HepG2 (cell line): ENCODE results near the gene TAF13. TPM values are rescaled to one million over a fixed set of nuclear protein-coding genes. Genes with fewer than 3 reads are reported as not detected.

Experiments used
- ETS1 ChIP-seq: sonication (generic); formaldehyde crosslinking; IDR thresholded peaks from 2 replicates; pipeline ENCODE4 v1.4.0; 2020; ENCODE audit warnings: missing genetic modification reagents
- HNRNPK ChIP-seq: fragments of 200-400 bp; formaldehyde crosslinking; IDR thresholded peaks from 2 replicates; pipeline ENCODE4 v1.6.1; 2018; ENCODE audit warnings: low read length, low read depth, moderate library complexity, mild to moderate bottlenecking; ENCODE audit not compliant: poor library complexity, severe bottlenecking
- LRRFIP1 ChIP-seq: sonication (generic); formaldehyde crosslinking; conservative IDR thresholded peaks from 2 replicates; pipeline ENCODE4 v1.4.0; 2020; ENCODE audit warnings: missing genetic modification reagents
- NCOA1 ChIP-seq: sonication (generic); formaldehyde crosslinking; IDR thresholded peaks from 2 replicates; pipeline ENCODE4 v1.9.0; 2021; ENCODE audit warnings: missing genetic modification reagents
- RBFOX2 ChIP-seq: fragments of 200-400 bp; formaldehyde crosslinking; IDR thresholded peaks from 2 replicates; pipeline ENCODE4 v1.6.1; 2017; ENCODE audit warnings: low read depth, mild to moderate bottlenecking, low read length
- RCOR2 ChIP-seq: IDR thresholded peaks from 2 replicates; pipeline ENCODE4 v1.6.1; 2016; ENCODE audit warnings: missing biosample characterization, missing genetic modification reagents
- SNAPC4 ChIP-seq: sonication (generic); formaldehyde crosslinking; IDR thresholded peaks from 2 replicates; pipeline ENCODE4 v1.4.0; 2020; ENCODE audit warnings: mild to moderate bottlenecking, missing genetic modification reagents
- TBL1XR1 ChIP-seq: fragments of 150-350 bp; IDR thresholded peaks from 2 replicates; pipeline ENCODE4 v1.6.1; 2014; ENCODE audit warnings: borderline replicate concordance, low read length; ENCODE audit not compliant: partially characterized antibody
- ZFP90 ChIP-seq: sonication (generic); formaldehyde crosslinking; IDR thresholded peaks from 2 replicates; pipeline ENCODE4 v1.8.0; 2022; ENCODE audit warnings: missing genetic modification reagents, mild to moderate bottlenecking, inconsistent platforms, borderline replicate concordance
- ZHX2 ChIP-seq, 2 experiments: sonication (generic) in 1 of 2; formaldehyde crosslinking in 1 of 2; IDR thresholded peaks; 2 replicates each; pipeline versions ENCODE4 v1.6.1 to v1.9.0; 2014 to 2022; ENCODE audit warnings: antibody characterized with exemption in 1 of 2, borderline replicate concordance in 1 of 2, inconsistent platforms in 1 of 2, low read depth in 1 of 2, missing genetic modification reagents in 1 of 2
- ZSCAN31 ChIP-seq: sonication (generic); formaldehyde crosslinking; IDR thresholded peaks from 2 replicates; pipeline ENCODE4 v1.5.0; 2020; ENCODE audit warnings: low read depth, mild to moderate bottlenecking, missing genetic modification reagents
- polyA plus RNA-seq, 8 experiments: library from polyadenylated mRNA; depleted of rRNA in 3 of 8; stranded (reverse) in 7 of 8; unstranded in 1 of 8; fragments of >200 nt; fragmentation: Illumina TruSeq in 4 of 8; extraction: Trizol in 4 of 8; gene quantifications; 2 replicates each; pipeline versions ENCODE4 v1.2.1 to v1.2.3, GENCODE V29; 2011 to 2016; ENCODE audit warnings: low read depth in 4 of 8, missing spikeins in 1 of 8, mixed read lengths in 1 of 8; ENCODE audit not compliant: insufficient read depth in 1 of 8
- total RNA-seq, 5 experiments: library from RNA; depleted of rRNA; stranded (reverse); fragments of >200 nt; fragmentation: Illumina TruSeq; extraction: Trizol; gene quantifications; 2 replicates each; pipeline ENCODE4 v1.2.3, GENCODE V29; 2016; ENCODE audit warnings: low read depth in 1 of 5

The TAF13 gene
- total and polyA plus RNA-seq, 2 of the 13 experiments (the other 11 are each of a cell fraction or from before 2014, with no cell fraction given): 11.5 to 36.3 TPM

GRCh38 chr1:109090196-109091077 is 14.6 kb upstream of the TAF13 start, which contains the start of gene TMEM167B (continued):
- peak; percentile 36; the same call in 1 of the 2 replicates for TF ChIP-seq SNAPC4
- TF ChIP-seq ZSCAN31 (CRISPR knock-in tag): peak; percentile 46; the same call in 1 of the 2 replicates
- peak; percentile 54 for TF ChIP-seq ZFP90 (CRISPR knock-in tag)
- peak; percentile 63 for TF ChIP-seq TBL1XR1
- TF ChIP-seq ZHX2 (IDR thresholded peaks at IDR 0.05; ENCODE audit: low read depth): peak; percentile 81
- TF ChIP-seq ZHX2 (CRISPR knock-in tag; IDR thresholded peaks at IDR 0.05; ENCODE audit: borderline replicate concordance): no peak; the same call in 1 of the 2 replicates
- peak; percentile 51; the same call in 1 of the 2 replicates for TF ChIP-seq LRRFIP1 (CRISPR knock-in tag)
- peak; percentile 31 for TF ChIP-seq HNRNPK
- TF ChIP-seq RCOR2 (CRISPR knock-in tag): peak; percentile 45; the same call in 1 of the 2 replicates
- no peak for TF ChIP-seq ETS1 (CRISPR knock-in tag)
- TF ChIP-seq NCOA1 (CRISPR knock-in tag): no peak
- peak; percentile 84 for TF ChIP-seq RBFOX2
